HCT116 (cell line): ENCODE measurements around the gene ABCB6. TPM values are rescaled to one million over a fixed set of nuclear protein-coding genes. Genes with fewer than 3 reads are reported as not detected.

ENCODE experiments used
- ATAC-seq: fragments of 200-7000 bp; cut with Tn5 transposase; 2 replicates; pipeline ENCODE4 v1.9.1; 2020; ENCODE audit warnings: mild to moderate bottlenecking, moderate library complexity
- BruUV-seq: library from RNA; stranded (reverse); fragments of 400-500 nt; replicated peaks from 2 replicates; lab custom pipeline; 2021; lab: Mats Ljungman, UMichigan
- CTCF ChIA-PET: fragments of 300-600 bp; sonication (Branson Sonifier 250); formaldehyde crosslinking; loops from one replicate; lab custom pipeline; 2021; ENCODE audit warnings: antibody characterized with exemption; lab: Charles Lee
- POLR2A ChIA-PET: fragments of 300-600, 350-600 bp; sonication (Branson Sonifier 250); formaldehyde crosslinking; loops from one replicate; lab custom pipeline; 2021; ENCODE audit warnings: antibody characterized with exemption; lab: Charles Lee
- RAD21 ChIA-PET, 2 experiments: fragments of 300-600 bp; sonication (Branson Sonifier 250); formaldehyde crosslinking; loops; one replicate each; lab custom pipeline; 2023; ENCODE audit warnings: low total read pairs in 2 of 2; ENCODE audit not compliant: uncharacterized antibody in 2 of 2, unreplicated experiment in 2 of 2, low non-redundant PET in 1 of 2; lab: Charles Lee
- DNase-seq: peaks from one replicate; pipeline ENCODE4 v3.0.0-alpha.2; 2010; ENCODE audit warnings: low read depth, low spot score
- H2AFZ ChIP-seq: fragments of 200-600 bp; shearing (Covaris generic), sonication (generic); 2 replicates; pipeline ENCODE4 v1.6.1; 2017; ENCODE audit warnings: low read depth, mixed run types, mixed read lengths, antibody characterized with exemption, low read length; ENCODE audit not compliant: poor library complexity, severe bottlenecking
- H3K27ac ChIP-seq: 2 replicates; pipeline ENCODE4 v1.5.1; 2012; ENCODE audit warnings: low read depth, low read length
- H3K27me3 ChIP-seq: fragments of 200-600 bp; sonication (generic); 2 replicates; pipeline ENCODE4 v1.6.1; 2016; ENCODE audit warnings: mixed run types, low read length, mixed read lengths; ENCODE audit not compliant: insufficient read depth
- H3K36me3 ChIP-seq, 2 experiments: fragments of 200-500 bp in 1 of 2; fragments of 200-600 bp in 1 of 2; sonication (Bioruptor generic) in 1 of 2; sonication (generic) in 1 of 2; 2 replicates each; pipeline versions ENCODE4 v1.5.1 to v1.6.1; 2014 to 2016; ENCODE audit warnings: low read length in 2 of 2, inconsistent platforms in 1 of 2, mixed read lengths in 1 of 2, mixed run types in 1 of 2; ENCODE audit not compliant: insufficient read depth in 2 of 2, control insufficient read depth in 1 of 2
- H3K4me1 ChIP-seq, 2 experiments: fragments of 200-600 bp in 1 of 2; sonication (generic) in 1 of 2; 2 replicates each; pipeline versions ENCODE4 v1.5.1 to v1.6.1; 2012 to 2017; ENCODE audit warnings: low read length in 2 of 2, inconsistent platforms in 1 of 2, mild to moderate bottlenecking in 1 of 2, mixed read lengths in 1 of 2, mixed run types in 1 of 2, moderate library complexity in 1 of 2; ENCODE audit not compliant: insufficient read depth in 2 of 2, control insufficient read depth in 1 of 2
- H3K4me2 ChIP-seq: fragments of 200-600 bp; sonication (generic); 2 replicates; pipeline ENCODE4 v1.6.1; 2017; ENCODE audit warnings: mixed run types, low read length, mixed read lengths
- H3K4me3 ChIP-seq, 2 experiments: fragments of 200-600 bp in 1 of 2; sonication (generic) in 1 of 2; replicated peaks in 1 of 2; 2 replicates each; pipeline ENCODE4 v1.5.1; 2011 to 2016; ENCODE audit warnings: low read length in 2 of 2, control low read depth in 1 of 2, low read depth in 1 of 2, mild to moderate bottlenecking in 1 of 2, mixed read lengths in 1 of 2, mixed run types in 1 of 2
- H3K79me2 ChIP-seq: fragments of 200-600 bp; sonication (generic); 2 replicates; pipeline ENCODE4 v1.6.1; 2017; ENCODE audit warnings: mild to moderate bottlenecking, mixed run types, low read length, moderate library complexity, mixed read lengths; ENCODE audit not compliant: insufficient read depth
- H3K9ac ChIP-seq: fragments of 200-600 bp; sonication (generic); 2 replicates; pipeline ENCODE4 v1.6.1; 2016; ENCODE audit warnings: low read length, mixed read lengths
- H3K9me2 ChIP-seq: fragments of 200-600 bp; sonication (generic), shearing (Covaris generic); 2 replicates; pipeline ENCODE4 v1.6.1; 2017; ENCODE audit warnings: mixed run types, mild to moderate bottlenecking, moderate library complexity; ENCODE audit not compliant: insufficient read depth
- H3K9me3 ChIP-seq, 2 experiments: fragments of 200-500 bp in 1 of 2; fragments of 200-600 bp in 1 of 2; sonication (Bioruptor generic) in 1 of 2; sonication (generic) in 1 of 2; 2 replicates each; pipeline ENCODE4 v1.6.1; 2014 to 2017; ENCODE audit warnings: low read length in 2 of 2, mixed read lengths in 2 of 2, inconsistent platforms in 1 of 2, low read depth in 1 of 2, mild to moderate bottlenecking in 1 of 2, mixed run types in 1 of 2, moderate library complexity in 1 of 2; ENCODE audit not compliant: control insufficient read depth in 1 of 2, insufficient read depth in 1 of 2
- H4K20me1 ChIP-seq: fragments of 200-600 bp; sonication (generic), shearing (Covaris generic); 2 replicates; pipeline ENCODE4 v1.6.1; 2017; ENCODE audit warnings: mixed run types, mild to moderate bottlenecking, moderate library complexity; ENCODE audit not compliant: insufficient read depth
- CEBPB ChIP-seq: IDR thresholded peaks from 2 replicates; pipeline ENCODE4 v1.6.1; 2012; ENCODE audit warnings: low read depth
- POLR2AphosphoS5 ChIP-seq: IDR thresholded peaks from 2 replicates; pipeline ENCODE4 v1.6.1; 2011; ENCODE audit warnings: mild to moderate bottlenecking, low read depth, low read length, moderate library complexity
- ZNF274 ChIP-seq: fragments of 200-500 bp; sonication (Bioruptor generic); IDR thresholded peaks from 2 replicates; pipeline ENCODE4 v1.6.1; 2014; ENCODE audit warnings: mild to moderate bottlenecking, low read depth, low read length, inconsistent platforms
- intact Hi-C: fragments of 100-400 bp; cut with micrococcal nuclease; formaldehyde crosslinking; loops from 2 replicates; pipeline ENCODE4 v1.10.0; 2022
- total RNA-seq: library from RNA; stranded (reverse); gene quantifications from one replicate; pipeline ENCODE4 v1.2.1, GENCODE V29; 2021; ENCODE audit not compliant: unreplicated experiment
- TF ChIP-seq, protein P1 (sequence below): IDR thresholded peaks from 2 replicates; pipeline ENCODE4 v1.6.1; 2012
- TF ChIP-seq, protein P2 (sequence below): IDR thresholded peaks from 2 replicates; pipeline ENCODE4 v1.6.1; 2012; ENCODE audit warnings: low read depth

The ABCB6 gene
- total RNA-seq, 1 experiment from 2014 or later, result 24.5 TPM

DNA sequence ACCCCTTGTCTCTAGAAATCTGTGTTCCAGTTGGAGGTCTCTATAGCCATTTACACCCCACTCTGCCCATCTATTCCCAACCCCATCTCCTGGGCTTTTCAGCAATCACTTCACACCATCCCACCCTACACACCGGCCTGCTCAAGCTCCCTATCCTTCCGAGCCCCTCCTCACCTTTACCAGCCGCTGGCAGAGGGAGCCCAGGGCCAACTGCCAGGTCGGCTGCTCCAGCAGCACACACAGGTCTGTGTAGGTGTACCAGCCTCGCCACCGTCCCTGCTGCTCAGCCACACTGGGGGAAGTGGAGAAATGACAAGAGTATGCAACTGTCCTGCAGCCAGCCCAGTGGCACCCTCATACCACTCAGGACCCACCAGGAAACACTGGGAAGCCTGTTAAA lies 45.6 kb downstream of the ABCB6 start:
- Histone ChIP-seq H3K27me3 (no peaks in the 10 kb centered on the region), H3K9me2 (no peaks in the 10 kb centered on the region), H3K9ac (no peak overlapping the region), H3K36me3 (peaks cover 0 to 7% of the 10 kb centered on the region in 2 experiments; a peak in 2 of 4 replicates), H3K4me3 (no peak overlapping the region), H3K9me3 (no peaks in the 10 kb centered on the region), H3K27ac (no peak overlapping the region), H4K20me1 (no peaks in the 10 kb centered on the region), H3K4me1 (peaks cover 5 to 15% of the 10 kb centered on the region in 2 experiments), H3K79me2 (peaks cover 7% of the 10 kb centered on the region; the same call in 1 of the 2 replicates), H3K4me2 (no peak overlapping the region), H2AFZ (no peak overlapping the region)
- no TSS peak for BruUV-seq
- DNase-seq (no peak), ATAC-seq (no peak)
- ChIA-PET RAD21 (no interaction called here), CTCF (no interaction called here), POLR2A (no interaction called here)
- intact Hi-C loops, result loop anchor here (10.0 kb wide), 1 partner anchor 362 kb away; no protein-coding TSS in a partner anchor
- TF ChIP-seq CEBPB (no peak), ZNF274 (no peak), POLR2AphosphoS5 (no peak)
- TF ChIP-seq, protein P1, sequence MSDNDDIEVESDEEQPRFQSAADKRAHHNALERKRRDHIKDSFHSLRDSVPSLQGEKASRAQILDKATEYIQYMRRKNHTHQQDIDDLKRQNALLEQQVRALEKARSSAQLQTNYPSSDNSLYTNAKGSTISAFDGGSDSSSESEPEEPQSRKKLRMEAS, result no peak
- TF ChIP-seq, protein P2, sequence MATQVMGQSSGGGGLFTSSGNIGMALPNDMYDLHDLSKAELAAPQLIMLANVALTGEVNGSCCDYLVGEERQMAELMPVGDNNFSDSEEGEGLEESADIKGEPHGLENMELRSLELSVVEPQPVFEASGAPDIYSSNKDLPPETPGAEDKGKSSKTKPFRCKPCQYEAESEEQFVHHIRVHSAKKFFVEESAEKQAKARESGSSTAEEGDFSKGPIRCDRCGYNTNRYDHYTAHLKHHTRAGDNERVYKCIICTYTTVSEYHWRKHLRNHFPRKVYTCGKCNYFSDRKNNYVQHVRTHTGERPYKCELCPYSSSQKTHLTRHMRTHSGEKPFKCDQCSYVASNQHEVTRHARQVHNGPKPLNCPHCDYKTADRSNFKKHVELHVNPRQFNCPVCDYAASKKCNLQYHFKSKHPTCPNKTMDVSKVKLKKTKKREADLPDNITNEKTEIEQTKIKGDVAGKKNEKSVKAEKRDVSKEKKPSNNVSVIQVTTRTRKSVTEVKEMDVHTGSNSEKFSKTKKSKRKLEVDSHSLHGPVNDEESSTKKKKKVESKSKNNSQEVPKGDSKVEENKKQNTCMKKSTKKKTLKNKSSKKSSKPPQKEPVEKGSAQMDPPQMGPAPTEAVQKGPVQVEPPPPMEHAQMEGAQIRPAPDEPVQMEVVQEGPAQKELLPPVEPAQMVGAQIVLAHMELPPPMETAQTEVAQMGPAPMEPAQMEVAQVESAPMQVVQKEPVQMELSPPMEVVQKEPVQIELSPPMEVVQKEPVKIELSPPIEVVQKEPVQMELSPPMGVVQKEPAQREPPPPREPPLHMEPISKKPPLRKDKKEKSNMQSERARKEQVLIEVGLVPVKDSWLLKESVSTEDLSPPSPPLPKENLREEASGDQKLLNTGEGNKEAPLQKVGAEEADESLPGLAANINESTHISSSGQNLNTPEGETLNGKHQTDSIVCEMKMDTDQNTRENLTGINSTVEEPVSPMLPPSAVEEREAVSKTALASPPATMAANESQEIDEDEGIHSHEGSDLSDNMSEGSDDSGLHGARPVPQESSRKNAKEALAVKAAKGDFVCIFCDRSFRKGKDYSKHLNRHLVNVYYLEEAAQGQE, result no peak
